Measurements from ENCODE around the gene C10orf90. TPM values are rescaled to one million over a fixed set of nuclear protein-coding genes. Genes with fewer than 3 reads are reported as not detected.

Gene C10orf90
- total RNA-seq, 1 experiment from 2014 or later: 0.67 TPM

DNA sequence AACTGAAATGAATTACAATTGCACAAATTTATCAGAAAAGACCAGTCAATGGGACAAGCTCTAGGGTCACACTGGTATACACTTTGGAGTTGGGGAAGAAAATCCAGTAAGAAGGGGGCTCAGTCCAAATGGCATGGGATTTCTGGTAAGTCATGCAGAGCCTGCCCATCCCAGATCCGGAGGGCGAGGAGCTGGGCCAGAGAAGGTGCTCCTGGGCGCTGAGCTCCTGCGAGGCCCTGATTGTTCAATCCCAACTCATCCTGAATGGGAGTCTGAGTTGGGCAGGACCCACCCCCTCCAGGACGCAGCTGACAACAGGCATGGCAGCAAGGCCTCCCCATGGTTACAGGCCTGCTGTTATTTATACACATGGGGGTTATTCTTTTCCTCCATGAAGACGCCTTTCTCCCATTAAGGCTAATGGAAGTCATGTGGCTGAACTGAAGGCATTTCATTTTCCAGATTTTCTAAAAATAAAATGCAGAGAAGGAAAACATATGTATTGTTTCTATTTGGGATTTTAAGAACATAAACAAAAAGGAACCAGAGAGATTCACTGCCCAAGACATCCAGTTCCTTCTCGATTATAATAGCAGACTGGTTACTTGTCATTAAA is 191.1 kb downstream of the C10orf90 start:
- TF ChIP-seq SIN3A (IDR thresholded peaks at IDR 0.05; ENCODE audit: borderline replicate concordance, insufficient read depth, low read depth, low read length) (no peak), POLR2AphosphoS5 (IDR thresholded peaks at IDR 0.05; ENCODE audit: low read depth, low read length) (no peak), TCF7L2 (IDR thresholded peaks at IDR 0.05; ENCODE audit: low read depth, low read length) (no peak), CTCF (IDR thresholded peaks at IDR 0.05) (no peak)
- TF ChIP-seq, protein P1, sequence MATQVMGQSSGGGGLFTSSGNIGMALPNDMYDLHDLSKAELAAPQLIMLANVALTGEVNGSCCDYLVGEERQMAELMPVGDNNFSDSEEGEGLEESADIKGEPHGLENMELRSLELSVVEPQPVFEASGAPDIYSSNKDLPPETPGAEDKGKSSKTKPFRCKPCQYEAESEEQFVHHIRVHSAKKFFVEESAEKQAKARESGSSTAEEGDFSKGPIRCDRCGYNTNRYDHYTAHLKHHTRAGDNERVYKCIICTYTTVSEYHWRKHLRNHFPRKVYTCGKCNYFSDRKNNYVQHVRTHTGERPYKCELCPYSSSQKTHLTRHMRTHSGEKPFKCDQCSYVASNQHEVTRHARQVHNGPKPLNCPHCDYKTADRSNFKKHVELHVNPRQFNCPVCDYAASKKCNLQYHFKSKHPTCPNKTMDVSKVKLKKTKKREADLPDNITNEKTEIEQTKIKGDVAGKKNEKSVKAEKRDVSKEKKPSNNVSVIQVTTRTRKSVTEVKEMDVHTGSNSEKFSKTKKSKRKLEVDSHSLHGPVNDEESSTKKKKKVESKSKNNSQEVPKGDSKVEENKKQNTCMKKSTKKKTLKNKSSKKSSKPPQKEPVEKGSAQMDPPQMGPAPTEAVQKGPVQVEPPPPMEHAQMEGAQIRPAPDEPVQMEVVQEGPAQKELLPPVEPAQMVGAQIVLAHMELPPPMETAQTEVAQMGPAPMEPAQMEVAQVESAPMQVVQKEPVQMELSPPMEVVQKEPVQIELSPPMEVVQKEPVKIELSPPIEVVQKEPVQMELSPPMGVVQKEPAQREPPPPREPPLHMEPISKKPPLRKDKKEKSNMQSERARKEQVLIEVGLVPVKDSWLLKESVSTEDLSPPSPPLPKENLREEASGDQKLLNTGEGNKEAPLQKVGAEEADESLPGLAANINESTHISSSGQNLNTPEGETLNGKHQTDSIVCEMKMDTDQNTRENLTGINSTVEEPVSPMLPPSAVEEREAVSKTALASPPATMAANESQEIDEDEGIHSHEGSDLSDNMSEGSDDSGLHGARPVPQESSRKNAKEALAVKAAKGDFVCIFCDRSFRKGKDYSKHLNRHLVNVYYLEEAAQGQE (IDR thresholded peaks at IDR 0.05; ENCODE audit: insufficient read depth in 1 of 2, low read depth in 2 of 2, low read length in 1 of 2): no peak
- ATAC-seq: no peak
- no peaks in the 10 kb centered on the region for H3K27me3 ChIP-seq (ENCODE audit: control insufficient read depth, insufficient read depth, low read length)
- H3K36me3 ChIP-seq (ENCODE audit: control insufficient read depth, insufficient read depth, low read length): no peaks in the 10 kb centered on the region
- H3K4me1 ChIP-seq (ENCODE audit: control insufficient read depth, insufficient read depth, low read length): no peaks in the 10 kb centered on the region
- intact Hi-C loops (cut with micrococcal nuclease; ENCODE audit: unreplicated experiment): no loop called here
- H3K9me3 ChIP-seq (ENCODE audit: control insufficient read depth, insufficient read depth, low read depth, low read length): no peaks in the 10 kb centered on the region
- no peak for DNase-seq (ENCODE audit: low read depth, low spot score)
- in situ Hi-C loops (cut with HindIII; ENCODE audit: low pct_unique_long_range_greater_than_20kb, low sequenced_read_pairs): no loop called here
- H3K27ac ChIP-seq (ENCODE audit: low read length): no peak overlapping the region
- no TSS peak for BruUV-seq (replicated peaks)
- POLR2A ChIA-PET: no interaction called here
- CTCF ChIA-PET: no interaction called here
- H3K4me3 ChIP-seq (ENCODE audit: low read depth in 2 of 2, low read length in 2 of 2): no peak overlapping the region

DNA sequence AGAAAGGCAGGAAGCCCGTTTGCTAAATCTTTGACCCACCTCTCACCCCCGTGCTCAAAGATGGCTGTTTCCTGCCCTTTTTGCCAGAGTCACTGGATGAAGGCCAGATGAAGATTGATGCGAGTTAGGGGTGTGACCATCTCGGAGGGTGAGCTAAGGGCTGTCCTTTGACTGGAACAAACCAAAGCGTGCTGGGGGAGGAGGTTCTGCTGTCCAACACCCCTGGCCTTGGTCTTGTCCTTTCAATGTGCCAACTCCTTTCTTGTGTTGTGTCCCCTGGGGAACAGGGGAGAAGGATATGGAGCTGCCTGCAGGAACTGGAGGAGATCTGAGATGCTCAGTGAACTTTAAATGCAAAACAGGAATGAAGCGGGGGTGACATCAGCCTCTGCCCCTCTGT is 191.9 kb downstream of the C10orf90 start:
- H3K9me3 ChIP-seq (ENCODE audit: control insufficient read depth, insufficient read depth, low read depth, low read length): peaks cover 4% of the 10 kb centered on the region; the same call in 1 of the 2 replicates
- ATAC-seq (no peak), DNase-seq (ENCODE audit: low read depth, low spot score) (no peak)
- H3K4me3 ChIP-seq (ENCODE audit: low read depth in 2 of 2, low read length in 2 of 2): no peak overlapping the region
- intact Hi-C loops (cut with micrococcal nuclease; ENCODE audit: unreplicated experiment) (no loop called here), in situ Hi-C loops (cut with HindIII; ENCODE audit: low pct_unique_long_range_greater_than_20kb, low sequenced_read_pairs) (no loop called here)
- no peaks in the 10 kb centered on the region for H3K36me3 ChIP-seq (ENCODE audit: control insufficient read depth, insufficient read depth, low read length)
- ChIA-PET POLR2A (no interaction called here), CTCF (no interaction called here)
- no peak overlapping the region for H3K27ac ChIP-seq (ENCODE audit: low read length)
- no peaks in the 10 kb centered on the region for H3K27me3 ChIP-seq (ENCODE audit: control insufficient read depth, insufficient read depth, low read length)
- no peak for TF ChIP-seq SIN3A (IDR thresholded peaks at IDR 0.05; ENCODE audit: borderline replicate concordance, insufficient read depth, low read depth, low read length)
- TF ChIP-seq, protein P1 (IDR thresholded peaks at IDR 0.05; ENCODE audit: insufficient read depth in 1 of 2, low read depth in 2 of 2, low read length in 1 of 2): no peak
- TF ChIP-seq TCF7L2 (IDR thresholded peaks at IDR 0.05; ENCODE audit: low read depth, low read length): no peak
- no peak for TF ChIP-seq POLR2AphosphoS5 (IDR thresholded peaks at IDR 0.05; ENCODE audit: low read depth, low read length)
- no peak for TF ChIP-seq CTCF (IDR thresholded peaks at IDR 0.05)
- H3K4me1 ChIP-seq (ENCODE audit: control insufficient read depth, insufficient read depth, low read length): no peaks in the 10 kb centered on the region
- BruUV-seq (replicated peaks): no TSS peak
